GM21367 (cell line): Measurements from ENCODE around the gene C2CD2.

Experiments
- ATAC-seq: cut with Tn5 transposase; IDR thresholded peaks from one replicate; pipeline ENCODE4 v1.9.1; 2021; ENCODE audit not compliant: unreplicated experiment

Gene C2CD2

DNA sequence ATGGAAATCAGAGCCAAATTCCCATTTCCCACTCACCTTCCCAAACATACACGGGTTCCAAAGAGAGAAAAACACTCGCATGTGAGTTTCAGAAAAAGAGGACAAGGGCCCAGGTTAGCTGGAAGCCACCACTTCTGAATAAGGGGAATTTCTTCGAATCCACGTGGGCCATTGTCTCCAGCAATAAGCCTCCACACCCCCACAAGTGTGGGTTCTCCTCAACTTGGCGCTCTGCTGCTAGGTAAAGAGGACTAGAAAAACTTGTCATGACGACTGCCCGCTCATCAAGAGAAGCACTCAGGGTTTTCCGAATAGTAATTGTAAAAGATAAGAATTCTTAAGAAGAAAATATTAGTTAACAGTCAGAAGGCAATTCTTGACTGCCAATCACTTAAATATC is 105.3 kb downstream of the C2CD2 start:
- no peak for ATAC-seq

DNA sequence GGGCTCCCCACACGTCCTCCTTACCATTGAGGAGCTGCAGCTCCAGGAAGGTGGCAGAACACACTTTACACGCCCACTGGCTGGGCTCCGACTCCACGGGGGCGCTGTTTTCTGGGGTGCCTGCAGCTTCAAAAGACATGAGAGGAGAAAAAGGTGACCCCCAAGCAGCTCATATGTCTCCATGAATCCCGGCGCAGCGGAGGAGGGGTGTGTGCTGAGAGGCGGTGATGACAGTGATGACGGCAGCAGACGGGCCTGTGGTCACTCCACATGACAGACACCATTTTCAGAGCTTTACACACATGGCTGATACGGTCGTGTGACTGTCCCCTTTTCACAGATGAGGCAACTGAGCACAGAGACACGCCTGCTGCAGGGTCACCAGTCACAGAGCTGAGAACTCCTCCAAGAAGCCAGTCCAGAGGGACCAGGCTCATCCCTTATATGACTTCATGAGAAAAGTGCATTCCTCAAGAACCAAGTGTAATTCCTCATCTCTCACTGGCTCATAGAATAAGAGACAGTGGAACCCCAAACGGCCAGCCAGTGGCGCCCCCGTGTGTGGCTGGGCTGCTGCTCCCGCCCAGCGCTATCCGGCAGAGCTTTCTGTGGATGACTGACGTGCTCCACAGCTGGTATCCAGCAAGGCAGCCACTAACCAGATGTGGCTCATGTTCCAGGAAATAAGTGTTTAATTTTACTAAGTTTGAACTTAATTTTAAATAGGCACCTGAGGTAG is 106.6 kb downstream of the C2CD2 start:
- ATAC-seq, result no peak

DNA sequence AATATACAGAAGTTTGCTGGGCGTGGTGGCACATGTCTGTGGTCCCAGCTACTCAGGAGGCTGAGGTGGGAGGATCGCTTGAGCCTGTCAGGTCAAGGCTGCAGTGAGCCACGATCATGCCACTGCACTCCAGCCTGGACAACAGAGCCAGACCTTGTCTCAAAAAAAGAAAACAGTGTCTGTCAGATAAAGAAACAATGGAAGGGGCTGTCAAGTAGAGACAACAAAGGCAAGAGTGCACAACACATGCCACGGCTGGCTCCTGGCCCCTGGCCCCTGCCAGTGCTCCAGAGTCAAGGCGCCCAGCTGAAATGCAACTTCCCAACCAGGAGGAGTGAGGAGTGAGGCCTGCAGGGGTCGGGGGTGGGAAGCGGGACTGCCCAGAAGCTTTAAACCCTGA is 107.3 kb downstream of the C2CD2 start:
- ATAC-seq, result no peak

DNA sequence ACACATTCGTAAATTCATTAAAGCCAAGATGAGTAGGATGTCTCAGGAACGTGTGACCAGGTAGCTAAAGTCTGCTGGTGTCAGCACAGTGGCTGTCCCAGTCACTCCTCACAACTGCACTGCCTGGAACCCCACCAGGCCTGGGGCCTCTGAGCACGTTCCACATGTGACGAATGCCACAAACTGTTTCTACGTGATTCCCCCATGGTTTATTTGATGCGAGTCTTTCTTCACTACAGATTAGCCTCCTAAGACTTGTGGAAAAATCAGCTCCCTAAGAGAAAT is 107.8 kb downstream of the C2CD2 start:
- no peak for ATAC-seq

DNA sequence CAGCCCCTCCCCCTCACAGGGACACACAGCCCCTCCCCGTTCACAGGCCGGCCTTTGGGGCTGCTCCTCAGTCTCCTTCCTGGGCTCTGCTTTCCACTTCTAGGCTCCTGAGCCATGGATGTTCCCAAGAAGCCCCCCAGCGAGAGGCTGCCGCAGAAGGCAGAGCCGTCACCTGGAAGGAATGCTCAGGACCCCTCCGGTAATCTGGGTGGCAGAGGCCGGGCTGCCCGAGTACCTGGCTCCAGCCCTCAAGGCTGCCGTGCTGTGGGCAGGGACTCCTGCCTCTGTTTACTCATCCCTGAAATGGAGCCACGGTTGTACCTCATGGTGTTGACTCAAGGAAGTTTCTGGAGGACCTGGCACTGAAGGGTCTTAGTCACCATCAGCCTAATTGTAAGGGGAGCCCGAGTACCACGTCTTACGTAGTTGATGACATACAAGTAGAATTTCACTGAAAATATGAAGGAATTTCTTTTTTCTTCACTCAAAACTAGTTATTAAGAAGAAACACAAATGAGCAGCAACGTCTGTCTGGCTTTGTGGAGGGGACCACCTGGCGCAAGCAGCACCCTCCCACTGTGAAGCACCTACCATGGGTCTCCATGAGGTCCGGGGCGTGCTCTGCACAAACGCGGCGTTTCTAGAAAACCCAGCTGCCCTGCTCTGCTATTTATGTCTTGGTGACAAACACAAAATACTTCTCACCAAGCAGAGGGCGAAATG is 108.3 kb downstream of the C2CD2 start:
- no peak for ATAC-seq

DNA sequence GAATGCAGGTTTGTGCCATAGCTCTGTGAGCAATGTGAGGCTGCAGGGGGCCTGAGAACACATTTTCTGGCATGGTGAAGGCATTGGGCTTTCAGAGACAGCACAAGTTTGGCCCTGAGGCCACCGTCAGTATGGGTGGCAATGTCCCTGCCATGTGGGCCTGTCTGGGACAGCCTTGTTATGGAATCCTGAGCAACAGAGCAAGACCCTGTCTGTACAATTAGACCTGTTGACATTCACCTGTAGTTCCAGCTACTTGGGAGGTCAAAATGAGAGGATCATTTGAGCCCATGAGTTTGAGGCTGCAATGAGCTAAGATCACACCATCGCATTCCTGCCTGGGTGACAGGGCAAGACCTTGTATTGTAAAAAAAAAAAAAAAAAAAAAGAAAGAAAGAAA is 110.2 kb downstream of the C2CD2 start:
- no peak for ATAC-seq

DNA sequence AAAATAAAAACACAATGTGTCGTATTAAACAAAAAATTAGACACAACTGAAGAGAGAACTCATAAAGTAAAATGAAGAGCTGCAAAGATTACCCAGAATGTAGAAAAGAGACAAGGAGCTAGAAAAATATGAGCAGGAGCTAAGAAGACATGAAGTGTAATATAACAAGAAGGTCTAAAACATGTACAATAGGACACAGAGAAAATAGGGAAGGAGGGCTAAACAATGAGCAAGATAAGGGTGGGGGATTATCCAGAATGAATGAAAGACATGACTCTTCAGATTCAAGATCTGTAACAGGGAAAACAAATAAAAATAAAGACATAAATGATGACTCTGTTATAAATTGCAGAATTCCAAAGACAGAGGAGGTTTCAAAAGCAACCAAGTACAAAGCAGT is 112.9 kb downstream of the C2CD2 start:
- no peak for ATAC-seq

DNA sequence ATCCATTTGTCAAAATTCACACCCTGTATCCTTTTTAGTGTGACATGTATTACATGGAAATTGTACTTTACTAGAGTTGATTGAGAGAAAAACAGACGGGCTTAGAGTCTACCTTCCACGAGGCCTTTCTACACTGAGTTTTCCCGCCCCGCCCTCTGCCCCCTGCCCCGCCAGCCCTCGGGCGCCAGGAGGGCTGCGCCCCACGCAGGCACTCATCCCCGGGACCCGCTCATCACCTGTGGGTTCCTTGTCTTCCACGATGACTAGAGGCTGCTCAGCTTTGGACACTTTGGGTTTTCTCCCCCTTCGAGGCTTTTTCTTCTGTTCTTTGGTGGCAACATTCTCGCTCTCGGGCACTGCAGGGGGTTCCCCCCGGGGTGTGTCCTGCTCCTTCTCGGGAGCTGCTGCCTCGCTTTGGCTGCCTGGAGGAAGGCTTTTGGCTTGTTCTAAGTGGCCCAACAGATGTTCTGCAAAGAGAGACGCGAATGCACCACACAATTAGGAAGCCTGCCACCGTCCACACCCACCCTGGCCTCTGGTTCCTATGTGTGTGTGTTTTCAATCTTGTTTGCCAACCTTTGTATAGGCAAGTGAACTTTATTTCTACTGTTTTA is 114.3 kb downstream of the C2CD2 start:
- no peak for ATAC-seq

DNA sequence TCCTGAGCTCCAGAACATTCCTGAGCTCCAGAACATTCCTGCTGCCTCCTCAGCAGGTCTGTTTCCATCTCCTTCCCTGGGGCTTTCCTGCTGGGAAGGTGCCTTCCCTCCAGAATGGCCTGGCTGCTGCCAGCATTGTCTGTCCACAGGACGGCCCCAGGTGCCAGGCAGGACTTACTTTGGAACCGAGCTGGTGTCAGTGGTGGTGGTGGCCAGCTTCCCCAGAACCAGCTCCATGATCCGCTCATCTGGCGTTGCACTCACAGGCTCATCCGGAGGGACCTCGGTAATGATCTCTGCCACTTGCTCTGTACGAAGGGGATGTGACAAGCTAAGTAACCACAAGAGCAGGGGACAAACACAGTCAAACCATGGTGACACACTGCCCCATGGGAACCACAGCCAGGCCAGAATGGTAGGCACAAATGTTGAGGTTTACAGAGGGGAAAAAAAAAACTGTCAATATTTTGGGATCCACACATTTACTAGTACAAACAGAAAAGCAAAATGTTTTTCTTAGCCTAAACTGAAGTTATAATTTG is 116.0 kb downstream of the C2CD2 start:
- no peak for ATAC-seq

DNA sequence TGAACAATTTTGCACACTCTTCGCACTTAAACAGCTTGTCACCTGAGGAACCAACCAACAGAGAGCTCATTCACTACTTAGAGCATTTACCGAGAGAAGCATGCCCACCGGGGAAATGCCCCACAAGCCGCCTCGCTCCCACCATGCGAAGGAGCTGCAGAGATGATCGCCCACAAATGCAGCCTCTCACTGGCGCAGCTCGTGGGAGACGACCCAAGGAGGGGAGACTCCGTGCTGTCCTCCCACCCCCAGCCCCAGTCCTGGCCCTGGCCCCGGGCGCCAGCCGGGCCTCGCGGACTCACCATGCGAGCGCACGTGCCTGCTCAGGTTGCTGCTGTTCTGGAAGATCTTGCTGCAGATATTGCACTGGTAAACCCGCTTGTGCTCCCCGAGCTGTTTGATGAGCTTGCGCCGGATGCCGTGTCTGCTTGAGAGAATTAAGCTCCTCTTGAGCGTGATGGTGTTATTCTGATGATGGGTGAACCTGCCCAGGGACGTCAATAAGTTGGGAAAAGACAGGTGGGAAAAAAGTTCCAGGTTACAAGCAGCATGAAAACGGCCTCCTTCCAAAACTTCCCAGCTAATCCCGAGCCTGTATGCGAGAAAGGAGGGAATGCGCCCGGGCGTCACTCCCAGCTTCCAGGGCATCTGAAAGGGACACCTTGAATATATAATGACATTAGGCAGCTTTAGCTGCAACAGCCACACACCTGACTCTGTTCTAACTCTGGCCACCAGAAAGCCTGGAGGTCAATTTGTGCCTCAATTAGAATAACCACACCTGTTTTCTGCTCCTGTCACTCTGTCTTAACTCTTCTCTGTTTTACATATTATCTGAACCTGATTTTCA is 117.4 kb downstream of the C2CD2 start:
- no peak for ATAC-seq

DNA sequence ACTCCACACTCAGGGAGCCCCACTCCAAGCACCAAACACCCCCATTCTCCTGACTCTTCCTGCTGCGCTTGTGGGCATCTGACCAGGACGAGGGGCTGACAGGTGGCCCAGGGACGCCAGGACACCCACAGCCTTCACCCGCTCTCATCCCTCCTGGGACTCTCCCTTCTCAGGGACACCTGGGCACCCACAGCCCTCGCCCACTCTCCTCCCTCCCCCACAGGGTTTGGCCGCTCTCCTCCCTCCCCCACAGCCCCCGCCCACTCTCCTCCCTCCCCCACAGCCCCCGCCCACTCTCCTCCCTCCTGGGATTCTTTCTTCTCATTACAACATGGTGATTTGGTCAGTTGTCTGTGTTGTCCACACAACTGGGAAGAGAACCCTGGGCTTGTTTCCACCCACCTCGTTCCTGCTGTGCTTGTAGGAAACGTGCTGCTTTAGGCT is 118.1 kb downstream of the C2CD2 start:
- no peak for ATAC-seq
